ENCODE results near the gene AARS2.
A peak's percentile ranks its signal among the peaks of the same experiment; 100 is the strongest.

AARS2 gene

DNA sequence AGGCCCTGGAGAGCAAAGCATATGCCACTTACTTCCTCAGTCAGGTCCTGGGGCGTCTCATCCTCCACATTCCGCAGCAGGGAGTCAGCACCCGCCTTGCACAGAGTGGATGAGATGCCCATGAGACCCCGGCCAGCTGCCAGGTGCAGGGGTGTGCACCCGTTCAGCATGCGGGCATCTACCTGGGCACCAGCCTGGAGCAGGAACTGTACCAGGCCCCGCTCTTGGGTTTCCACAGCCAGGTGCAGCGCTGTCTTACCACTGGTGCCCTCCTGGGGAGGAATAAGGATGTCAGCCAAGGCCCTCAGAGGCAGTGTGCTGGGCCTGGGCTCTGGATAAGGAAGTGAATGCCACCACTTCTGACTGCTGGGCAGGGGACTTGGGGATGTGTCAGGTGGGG, 53.1 kb downstream of the AARS2 start:
- H3K23ac ChIP-seq (ENCODE audit: low read length), result no peak overlapping the region
- H3K4me2 ChIP-seq (ENCODE audit: low read length), result no peak overlapping the region
- H2BK5ac ChIP-seq (ENCODE audit: low read length), result no peak overlapping the region
- no peaks in the 10 kb centered on the region for H3K27me3 ChIP-seq (ENCODE audit: insufficient read depth, low read length, poor library complexity)
- H3K27ac ChIP-seq (ENCODE audit: low read depth, low read length), result no peak overlapping the region
- H2BK120ac ChIP-seq (ENCODE audit: low read depth, low read length), result no peak overlapping the region
- H3K18ac ChIP-seq (ENCODE audit: low read length), result no peak overlapping the region
- no peak overlapping the region for H3K4ac ChIP-seq (ENCODE audit: low read depth, low read length)
- no peak overlapping the region for H3K56ac ChIP-seq (ENCODE audit: low read length)
- DNase-seq, result no peak
- H4K5ac ChIP-seq (ENCODE audit: low read length), result no peak overlapping the region
- H3K79me1 ChIP-seq (ENCODE audit: low read length), result peaks cover 2% of the 10 kb centered on the region
- no peak overlapping the region for H2AK5ac ChIP-seq (ENCODE audit: low read length)
- peaks cover 1% of the 10 kb centered on the region for H3K36me3 ChIP-seq (ENCODE audit: control insufficient read depth, insufficient read depth, low read length)
- H4K8ac ChIP-seq (ENCODE audit: low read depth, low read length), result no peak overlapping the region
- peaks cover 11% of the 10 kb centered on the region for H3K4me1 ChIP-seq (ENCODE audit: control insufficient read depth, low read depth, low read length)
- H2BK15ac ChIP-seq (replicated peaks; ENCODE audit: low read depth), result no peak overlapping the region
- peaks cover 2% of the 10 kb centered on the region for H3K79me2 ChIP-seq (ENCODE audit: control insufficient read depth, insufficient read depth, low read length)
- no peak overlapping the region for H3K4me3 ChIP-seq (ENCODE audit: low read length)
- H3K9ac ChIP-seq (ENCODE audit: low read length), result no peak overlapping the region
- WGBS (ENCODE audit: extremely low coverage, insufficient coverage, low lambda C conversion rate), result no CpG with 5 or more reads among the region's 8 CpGs

DNA sequence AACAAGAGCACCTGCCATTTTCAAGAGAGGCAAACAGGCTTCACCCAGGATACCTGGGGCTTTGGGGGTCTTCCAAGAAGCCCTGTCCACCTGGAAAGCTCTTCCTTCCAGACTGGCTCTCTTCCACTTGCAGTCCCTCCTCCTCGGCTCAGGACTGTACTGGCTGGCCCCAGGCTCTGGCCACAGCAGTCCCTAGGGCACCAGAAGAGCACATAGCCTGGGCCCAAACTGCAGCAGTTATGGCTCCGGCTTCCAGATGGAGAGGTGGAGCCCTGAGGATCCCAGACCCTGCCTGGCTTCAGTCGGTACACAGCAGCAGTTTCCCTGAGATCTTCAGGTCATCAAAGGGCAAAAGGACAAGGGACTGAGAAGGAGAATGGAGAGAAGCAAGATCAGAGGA, 54.2 kb downstream of the AARS2 start:
- Histone ChIP-seq H3K56ac (ENCODE audit: low read length) (no peak overlapping the region), H3K4me2 (ENCODE audit: low read length) (no peak overlapping the region), H4K5ac (ENCODE audit: low read length) (no peak overlapping the region), H3K79me2 (ENCODE audit: control insufficient read depth, insufficient read depth, low read length) (peaks cover 2% of the 10 kb centered on the region), H3K18ac (ENCODE audit: low read length) (no peak overlapping the region), H3K79me1 (ENCODE audit: low read length) (peaks cover under 1% of the 10 kb centered on the region), H3K4me1 (ENCODE audit: control insufficient read depth, low read depth, low read length) (peaks cover 5% of the 10 kb centered on the region), H3K9ac (ENCODE audit: low read length) (no peak overlapping the region), H2BK5ac (ENCODE audit: low read length) (no peak overlapping the region), H3K4ac (ENCODE audit: low read depth, low read length) (no peak overlapping the region), H4K8ac (ENCODE audit: low read depth, low read length) (no peak overlapping the region), H2BK15ac (replicated peaks; ENCODE audit: low read depth) (no peak overlapping the region), H3K27ac (ENCODE audit: low read depth, low read length) (no peak overlapping the region), H3K36me3 (ENCODE audit: control insufficient read depth, insufficient read depth, low read length) (peaks cover 7% of the 10 kb centered on the region), H2BK120ac (ENCODE audit: low read depth, low read length) (no peak overlapping the region), H2AK5ac (ENCODE audit: low read length) (no peak overlapping the region), H3K27me3 (ENCODE audit: insufficient read depth, low read length, poor library complexity) (no peaks in the 10 kb centered on the region), H3K4me3 (ENCODE audit: low read length) (no peak overlapping the region), H3K23ac (ENCODE audit: low read length) (no peak overlapping the region)
- no peak for DNase-seq
- no CpG with 5 or more reads among the region's 3 CpGs for whole genome bisulfite sequencing (ENCODE audit: extremely low coverage, insufficient coverage, low lambda C conversion rate)

DNA sequence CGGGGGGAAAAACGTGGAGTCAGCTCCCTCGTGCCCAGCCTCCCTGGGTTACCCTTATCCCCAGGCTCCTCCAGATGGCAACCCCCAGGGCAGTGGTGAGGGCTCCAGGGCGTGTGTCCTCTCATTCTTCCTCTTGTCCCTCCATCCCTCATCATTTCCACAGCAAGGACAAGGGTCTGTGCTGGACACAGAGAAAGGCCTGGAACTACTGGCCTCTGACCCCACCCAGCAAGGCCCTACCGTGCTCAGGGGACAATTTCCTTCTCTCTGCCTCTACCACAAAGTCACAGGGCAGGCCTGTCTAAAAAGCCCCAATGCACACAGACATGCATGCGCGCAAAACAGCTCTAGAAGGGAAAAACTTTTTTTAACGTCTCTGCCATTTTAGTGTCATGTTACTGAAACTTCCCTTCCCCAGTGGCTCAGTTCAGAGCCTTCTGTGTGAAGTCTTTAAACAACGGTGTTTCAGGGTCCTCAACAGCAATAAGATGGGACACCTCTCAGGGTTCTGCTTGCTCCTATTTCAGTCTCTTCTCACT, 54.8 kb downstream of the AARS2 start:
- Histone ChIP-seq H2AK5ac (ENCODE audit: low read length) (no peak overlapping the region), H3K56ac (ENCODE audit: low read length) (no peak overlapping the region), H4K5ac (ENCODE audit: low read length) (no peak overlapping the region), H3K4me2 (ENCODE audit: low read length) (no peak overlapping the region), H3K9ac (ENCODE audit: low read length) (no peak overlapping the region), H2BK120ac (ENCODE audit: low read depth, low read length) (no peak overlapping the region), H3K18ac (ENCODE audit: low read length) (no peak overlapping the region), H2BK15ac (replicated peaks; ENCODE audit: low read depth) (no peak overlapping the region), H3K27me3 (ENCODE audit: insufficient read depth, low read length, poor library complexity) (no peaks in the 10 kb centered on the region), H2BK5ac (ENCODE audit: low read length) (no peak overlapping the region), H3K4me3 (ENCODE audit: low read length) (no peak overlapping the region), H3K23ac (ENCODE audit: low read length) (no peak overlapping the region), H3K79me2 (ENCODE audit: control insufficient read depth, insufficient read depth, low read length) (peaks cover 2% of the 10 kb centered on the region), H3K79me1 (ENCODE audit: low read length) (no peaks in the 10 kb centered on the region), H4K8ac (ENCODE audit: low read depth, low read length) (no peak overlapping the region), H3K36me3 (ENCODE audit: control insufficient read depth, insufficient read depth, low read length) (peaks cover 9% of the 10 kb centered on the region), H3K4ac (ENCODE audit: low read depth, low read length) (no peak overlapping the region), H3K4me1 (ENCODE audit: control insufficient read depth, low read depth, low read length) (peaks cover 3% of the 10 kb centered on the region), H3K27ac (ENCODE audit: low read depth, low read length) (no peak overlapping the region)
- no peak for DNase-seq
- WGBS (ENCODE audit: extremely low coverage, insufficient coverage, low lambda C conversion rate), result no CpG with 5 or more reads among the region's 9 CpGs

DNA sequence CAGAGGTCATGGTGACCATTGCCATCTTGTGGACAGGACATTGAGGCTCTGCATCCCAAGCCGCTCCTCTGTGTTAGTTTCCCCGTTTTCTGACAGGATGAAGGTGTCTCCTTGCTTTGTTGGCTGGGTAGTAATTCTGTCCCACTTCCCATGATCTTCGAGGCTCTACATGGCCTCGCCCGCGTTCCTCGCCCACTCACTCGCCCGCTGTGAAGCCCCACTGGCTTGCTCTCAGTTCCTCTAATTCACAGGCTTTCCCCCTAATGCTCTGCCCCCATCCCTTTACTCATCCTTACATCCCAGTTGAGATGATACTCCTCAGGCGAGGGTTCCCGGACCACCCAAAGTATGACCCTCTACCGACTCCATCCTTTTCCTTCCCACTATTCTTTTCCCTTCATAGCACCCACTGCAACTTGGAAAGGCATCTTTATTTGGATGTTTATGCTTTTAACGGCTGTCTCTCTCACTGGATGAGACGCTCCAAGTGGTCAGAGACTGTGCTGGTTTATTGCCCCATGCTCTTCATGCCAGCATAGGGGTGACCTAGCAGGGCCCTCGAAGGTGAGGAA, 55.3 kb downstream of the AARS2 start:
- H3K27ac ChIP-seq (ENCODE audit: low read depth, low read length), result no peak overlapping the region
- H3K4me2 ChIP-seq (ENCODE audit: low read length), result peak overlapping the region; percentile 90
- no peak overlapping the region for H3K4ac ChIP-seq (ENCODE audit: low read depth, low read length)
- peak overlapping the region; percentile 97 for H3K56ac ChIP-seq (ENCODE audit: low read length)
- no peak overlapping the region for H2AK5ac ChIP-seq (ENCODE audit: low read length)
- H3K4me3 ChIP-seq (ENCODE audit: low read length), result peak overlapping the region; percentile 35
- H3K36me3 ChIP-seq (ENCODE audit: control insufficient read depth, insufficient read depth, low read length), result peaks cover 13% of the 10 kb centered on the region
- WGBS (ENCODE audit: extremely low coverage, insufficient coverage, low lambda C conversion rate), result no CpG with 5 or more reads among the region's 15 CpGs
- no peak overlapping the region for H4K5ac ChIP-seq (ENCODE audit: low read length)
- H3K79me2 ChIP-seq (ENCODE audit: control insufficient read depth, insufficient read depth, low read length), result peaks cover 2% of the 10 kb centered on the region
- no peak overlapping the region for H2BK120ac ChIP-seq (ENCODE audit: low read depth, low read length)
- DNase-seq, result no peak
- peak overlapping the region; percentile 84 for H3K9ac ChIP-seq (ENCODE audit: low read length)
- H2BK15ac ChIP-seq (replicated peaks; ENCODE audit: low read depth), result no peak overlapping the region
- no peaks in the 10 kb centered on the region for H3K4me1 ChIP-seq (ENCODE audit: control insufficient read depth, low read depth, low read length)
- no peaks in the 10 kb centered on the region for H3K27me3 ChIP-seq (ENCODE audit: insufficient read depth, low read length, poor library complexity)
- H3K18ac ChIP-seq (ENCODE audit: low read length), result no peak overlapping the region
- no peaks in the 10 kb centered on the region for H3K79me1 ChIP-seq (ENCODE audit: low read length)
- H4K8ac ChIP-seq (ENCODE audit: low read depth, low read length), result no peak overlapping the region
- no peak overlapping the region for H2BK5ac ChIP-seq (ENCODE audit: low read length)
- H3K23ac ChIP-seq (ENCODE audit: low read length), result peak overlapping the region; percentile 99

DNA sequence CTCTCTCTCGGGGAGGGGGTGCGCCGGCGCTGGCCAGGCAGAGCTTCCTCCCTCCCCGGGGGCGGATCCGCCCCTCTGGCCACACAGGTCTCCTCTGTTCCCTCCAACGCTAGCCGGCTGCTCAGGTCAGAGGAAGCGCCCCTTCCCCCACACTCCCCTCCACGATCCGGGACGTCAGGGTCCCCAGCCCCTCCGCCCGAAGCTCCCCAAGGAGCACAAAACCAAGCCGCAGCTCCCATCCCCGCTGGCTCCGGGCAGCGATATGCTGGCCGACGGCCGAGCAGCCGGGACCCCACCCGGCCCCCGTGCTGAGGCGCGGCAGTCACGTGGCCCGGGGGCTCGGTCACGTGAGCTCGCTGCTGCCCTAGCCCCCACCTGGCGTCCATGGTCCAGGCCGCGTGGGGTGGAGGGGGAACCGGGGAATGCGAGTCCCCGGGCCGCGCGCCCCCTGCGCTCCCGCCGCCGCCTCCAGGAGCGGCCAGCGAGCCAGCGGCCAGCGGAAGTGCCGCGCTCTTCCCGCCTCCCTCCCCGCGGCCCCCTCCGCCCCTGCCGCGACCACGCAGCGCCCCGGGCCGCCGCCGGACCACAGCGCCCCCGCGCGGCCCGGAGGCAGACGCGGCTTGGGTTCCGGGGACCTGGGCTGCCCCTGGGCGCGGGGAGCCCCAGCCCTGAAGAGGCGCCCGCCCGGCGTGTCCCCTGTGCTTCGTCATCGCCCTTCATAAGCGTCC, 56.0 kb downstream of the AARS2 start, which contains the start of gene SLC35B2:
Gene SLC35B2 (minus strand): TSS at position 504 of the 728 bp plus-strand sequence. CDS start 118 bp downstream, at position 386.
- H2AK5ac ChIP-seq (ENCODE audit: low read length), result no peak within 1 kb of the TSS
- peak within 1 kb of the TSS; percentile 82 for H3K27ac ChIP-seq (ENCODE audit: low read depth, low read length)
- H3K4ac ChIP-seq (ENCODE audit: low read depth, low read length), result no peak within 1 kb of the TSS
- H3K9ac ChIP-seq (ENCODE audit: low read length), result peak within 1 kb of the TSS; percentile 95
- no CpG with 5 or more reads among the region's 80 CpGs for WGBS (ENCODE audit: extremely low coverage, insufficient coverage, low lambda C conversion rate)
- no peaks in the 10 kb centered on the region for H3K4me1 ChIP-seq (ENCODE audit: control insufficient read depth, low read depth, low read length)
- DNase-seq, result peak; percentile 93
- peak within 1 kb of the TSS; percentile 43 for H2BK5ac ChIP-seq (ENCODE audit: low read length)
- H4K5ac ChIP-seq (ENCODE audit: low read length), result no peak within 1 kb of the TSS
- H3K79me1 ChIP-seq (ENCODE audit: low read length), result no peaks in the 10 kb centered on the region
- no peaks in the 10 kb centered on the region for H3K27me3 ChIP-seq (ENCODE audit: insufficient read depth, low read length, poor library complexity)
- peaks cover 15% of the 10 kb centered on the region for H3K36me3 ChIP-seq (ENCODE audit: control insufficient read depth, insufficient read depth, low read length)
- peak within 1 kb of the TSS; percentile 99 for H3K23ac ChIP-seq (ENCODE audit: low read length)
- H2BK15ac ChIP-seq (replicated peaks; ENCODE audit: low read depth), result no peak within 1 kb of the TSS
- H4K8ac ChIP-seq (ENCODE audit: low read depth, low read length), result no peak within 1 kb of the TSS
- peaks cover 3% of the 10 kb centered on the region for H3K79me2 ChIP-seq (ENCODE audit: control insufficient read depth, insufficient read depth, low read length)
- peak within 1 kb of the TSS; percentile 86 for H3K4me3 ChIP-seq (ENCODE audit: low read length)
- H3K56ac ChIP-seq (ENCODE audit: low read length), result peak within 1 kb of the TSS; percentile 97
- peak within 1 kb of the TSS; percentile 93 for H3K4me2 ChIP-seq (ENCODE audit: low read length)
- H2BK120ac ChIP-seq (ENCODE audit: low read depth, low read length), result no peak within 1 kb of the TSS
- peak within 1 kb of the TSS; percentile 75 for H3K18ac ChIP-seq (ENCODE audit: low read length)
